Activated T-helper 2 cell treated with anti-CD3 and anti-CD28 coated beads, Interferon-gamma antibody, Interleukin-2, Interleukin-4, amounts not matched to agents 10 μg/mL and 5 μg/mL and 100 μg/mL, durations not matched to agents 14 hours and 24 hours and 36 hours (primary cell): Measurements from ENCODE around the gene CEACAM6. TPM values are rescaled to one million over a fixed set of nuclear protein-coding genes. Genes with fewer than 3 reads are reported as not detected.

ENCODE experiments used
- DNase-seq: peaks from one replicate; pipeline ENCODE4 v3.0.0; 2021; ENCODE audit warnings: low spot score
- H3K27ac Mint-ChIP-seq: one replicate; pipeline ENCODE4 v1.8.0; 2021; ENCODE audit warnings: mixed read lengths
- H3K27me3 Mint-ChIP-seq: one replicate; pipeline ENCODE4 v1.8.0; 2021; ENCODE audit warnings: low read depth, mixed read lengths
- H3K36me3 Mint-ChIP-seq: one replicate; pipeline ENCODE4 v1.8.0; 2021; ENCODE audit warnings: low read depth, mixed read lengths
- H3K4me1 Mint-ChIP-seq: one replicate; pipeline ENCODE4 v1.8.0; 2021; ENCODE audit warnings: low read depth, mixed read lengths
- H3K4me3 Mint-ChIP-seq: one replicate; pipeline ENCODE4 v1.8.0; 2021; ENCODE audit warnings: low read depth, mild to moderate bottlenecking, moderate library complexity, mixed read lengths
- H3K9me3 Mint-ChIP-seq: one replicate; pipeline ENCODE4 v1.8.0; 2021; ENCODE audit warnings: mixed read lengths
- intact Hi-C: fragments of 100-400 bp; cut with micrococcal nuclease; formaldehyde crosslinking; loops from one replicate; pipeline ENCODE4 v1.15.1; 2023
- total RNA-seq: library from RNA; stranded (reverse); gene quantifications from 2 replicates; pipeline ENCODE4 v1.2.3, GENCODE V29; 2022

CEACAM6 gene
- total RNA-seq, 1 donor from 2014 or later, result not detected

DNA sequence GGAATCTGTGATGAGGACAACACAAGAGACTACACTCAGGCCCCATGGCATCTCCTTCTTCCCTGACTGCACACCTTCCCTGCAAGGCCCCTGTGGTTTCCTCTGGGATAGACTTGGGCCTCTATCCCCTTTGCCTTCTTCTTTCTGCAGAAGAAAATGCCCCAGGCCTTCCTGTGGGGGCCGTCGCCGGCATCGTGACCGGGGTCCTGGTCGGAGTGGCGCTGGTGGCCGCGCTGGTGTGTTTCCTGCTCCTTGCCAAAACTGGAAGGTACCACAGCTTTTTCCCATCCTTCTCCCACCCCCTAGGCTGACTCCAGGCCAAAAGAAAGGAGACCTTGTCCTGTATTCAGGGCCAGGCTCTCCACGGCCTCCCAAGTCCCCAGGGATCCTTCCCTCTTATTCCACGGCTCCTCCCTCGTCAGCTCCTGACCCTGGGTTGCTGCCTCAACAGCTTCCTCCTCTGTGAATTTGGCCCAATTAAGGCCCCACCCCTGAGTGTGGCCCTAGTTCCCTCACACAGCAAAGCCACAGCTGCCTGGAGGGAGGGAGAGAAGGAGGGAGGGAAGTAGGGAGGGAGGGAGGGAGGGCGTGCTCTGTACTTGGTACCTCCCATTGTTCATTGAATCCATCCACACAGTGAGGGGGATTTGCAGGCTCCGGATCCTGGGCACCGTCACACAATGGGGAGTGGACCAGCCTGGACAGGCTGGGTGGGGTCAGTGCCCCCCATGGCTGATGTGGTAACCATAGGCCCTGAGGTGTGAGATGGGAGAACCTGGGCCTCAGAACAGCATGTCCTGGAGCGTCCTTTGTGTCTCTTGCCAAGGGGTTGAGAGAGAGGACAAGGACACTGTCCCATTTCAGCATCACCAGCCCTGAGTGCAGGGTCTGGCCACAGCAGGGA, 53.6 kb downstream of the CEACAM6 start:
- H3K27ac Mint-ChIP-seq, result no peak overlapping the region

DNA sequence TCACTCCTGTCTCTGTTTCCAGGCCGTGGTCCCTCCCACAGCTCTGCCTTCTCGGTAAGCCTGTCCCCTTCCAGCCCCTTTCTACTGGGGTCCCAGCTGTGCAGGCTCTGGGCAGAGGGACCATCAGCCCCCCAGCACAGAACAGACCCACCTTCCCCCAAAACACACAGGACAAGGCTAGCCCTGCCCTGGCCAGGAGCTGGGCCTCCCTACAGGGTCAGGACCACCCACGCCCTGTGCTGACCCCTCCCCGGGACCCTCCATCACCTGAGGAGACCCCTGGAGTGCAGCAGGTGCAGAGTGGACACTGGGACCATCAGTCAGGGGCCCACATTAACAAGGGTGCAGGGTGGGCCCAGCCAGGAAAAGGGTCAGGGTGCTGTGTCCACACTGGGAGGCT, 55.0 kb downstream of the CEACAM6 start:
- no peak overlapping the region for H3K4me3 Mint-ChIP-seq
- no peaks in the 10 kb centered on the region for H3K27me3 Mint-ChIP-seq
- no peak for DNase-seq
- H3K27ac Mint-ChIP-seq, result no peak overlapping the region
- no peaks in the 10 kb centered on the region for H3K36me3 Mint-ChIP-seq
- no peaks in the 10 kb centered on the region for H3K9me3 Mint-ChIP-seq
- no peaks in the 10 kb centered on the region for H3K4me1 Mint-ChIP-seq
- intact Hi-C loops, result no loop called here

More for the DNA sequence above, 53.6 kb downstream of the CEACAM6 start:
- no peaks in the 10 kb centered on the region for H3K36me3 Mint-ChIP-seq
- DNase-seq, result no peak
- no peak overlapping the region for H3K4me3 Mint-ChIP-seq
- H3K27me3 Mint-ChIP-seq, result no peaks in the 10 kb centered on the region
- H3K4me1 Mint-ChIP-seq, result peaks cover 4% of the 10 kb centered on the region
- intact Hi-C loops, result no loop called here
- H3K9me3 Mint-ChIP-seq, result no peaks in the 10 kb centered on the region

DNA sequence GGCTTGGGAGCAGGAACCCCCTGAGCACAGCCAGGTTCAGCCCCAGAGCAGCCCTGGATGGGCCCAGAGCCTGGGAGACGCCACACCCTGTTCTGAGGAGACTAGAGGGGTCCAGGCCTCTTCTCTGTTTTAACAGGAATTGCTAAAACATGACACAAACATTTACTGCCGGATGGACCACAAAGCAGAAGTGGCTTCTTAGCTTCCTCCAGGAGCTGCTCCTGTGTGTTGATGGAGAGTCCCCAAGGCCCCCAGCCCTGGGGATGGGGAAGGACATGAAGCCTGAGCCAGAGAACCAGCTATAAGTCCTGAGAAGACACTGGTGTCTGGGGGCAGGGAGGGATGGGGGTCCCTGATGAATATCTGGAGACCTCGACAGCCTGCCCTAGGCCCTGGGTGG, 55.7 kb downstream of the CEACAM6 start:
- Mint-ChIP-seq H3K27ac (no peak overlapping the region), H3K27me3 (no peaks in the 10 kb centered on the region), H3K4me3 (no peak overlapping the region), H3K9me3 (no peaks in the 10 kb centered on the region), H3K36me3 (no peaks in the 10 kb centered on the region), H3K4me1 (no peaks in the 10 kb centered on the region)
- no peak for DNase-seq
- intact Hi-C loops, result no loop called here

DNA sequence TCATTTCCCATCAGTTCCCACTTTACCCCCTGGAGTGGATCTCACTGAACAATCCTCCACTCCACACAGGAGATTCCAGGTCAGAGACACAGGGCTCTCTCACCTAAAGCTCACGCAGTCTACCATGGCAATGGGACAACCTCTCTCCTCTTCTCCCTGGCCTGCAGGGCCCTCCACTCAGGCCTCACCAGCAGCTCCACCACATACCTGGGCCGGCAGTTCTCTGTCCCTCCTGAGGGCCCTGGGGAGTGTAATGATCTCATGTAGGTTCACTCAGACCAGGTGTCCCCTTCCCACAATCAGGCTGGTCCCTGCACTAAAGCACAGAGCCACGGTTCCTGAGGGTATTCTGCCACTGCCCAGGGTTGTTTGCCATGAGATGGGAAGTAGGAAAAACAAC, 56.7 kb downstream of the CEACAM6 start:
- no peak for DNase-seq
- Mint-ChIP-seq H3K9me3 (no peaks in the 10 kb centered on the region), H3K27me3 (no peaks in the 10 kb centered on the region), H3K4me3 (no peak overlapping the region), H3K4me1 (no peaks in the 10 kb centered on the region), H3K36me3 (no peaks in the 10 kb centered on the region), H3K27ac (no peak overlapping the region)
- intact Hi-C loops, result no loop called here

DNA sequence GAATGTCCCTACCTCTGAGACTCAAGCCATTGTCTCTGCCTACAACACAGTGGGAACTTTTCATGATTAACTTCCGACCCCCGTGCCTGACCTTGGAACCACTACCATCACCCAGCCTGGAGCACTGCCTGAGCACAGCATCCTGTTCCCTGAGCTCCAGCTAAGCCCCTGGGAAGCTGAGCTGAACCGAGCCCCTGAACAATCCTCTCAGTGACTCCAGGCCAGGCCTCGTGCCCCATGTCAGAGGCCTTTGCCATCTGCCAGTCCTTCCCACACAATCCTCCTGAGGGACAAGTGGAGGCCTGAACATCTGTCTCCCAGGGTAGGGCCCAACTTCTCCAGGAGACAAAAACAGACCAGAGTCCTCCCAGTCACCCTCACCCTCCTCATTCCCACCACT, 58.6 kb downstream of the CEACAM6 start:
- H3K36me3 Mint-ChIP-seq, result no peaks in the 10 kb centered on the region
- intact Hi-C loops, result no loop called here
- H3K27me3 Mint-ChIP-seq, result peaks cover 5% of the 10 kb centered on the region
- no peak overlapping the region for H3K27ac Mint-ChIP-seq
- DNase-seq, result no peak
- no peaks in the 10 kb centered on the region for H3K4me1 Mint-ChIP-seq
- H3K4me3 Mint-ChIP-seq, result no peak overlapping the region
- no peaks in the 10 kb centered on the region for H3K9me3 Mint-ChIP-seq

DNA sequence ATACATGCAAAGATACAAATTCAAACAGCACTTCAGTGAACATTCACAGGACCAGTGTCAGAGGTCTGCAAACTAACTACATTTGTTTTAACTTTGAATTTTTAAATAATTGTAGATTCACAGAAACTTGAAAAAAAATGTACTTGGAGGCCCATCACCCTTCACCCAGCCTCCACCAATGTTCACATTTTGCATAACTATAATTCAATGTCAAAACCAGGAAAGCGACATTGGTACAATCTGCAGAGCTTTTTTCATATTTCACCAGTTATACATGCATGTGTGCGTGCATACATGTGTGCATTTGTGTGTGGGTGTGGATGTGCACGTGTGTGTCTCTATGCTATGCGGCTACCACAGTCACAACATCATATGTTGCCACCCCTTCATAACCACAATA, 60.0 kb downstream of the CEACAM6 start:
- DNase-seq, result no peak
- intact Hi-C loops, result no loop called here
- H3K27ac Mint-ChIP-seq, result no peak overlapping the region
- H3K4me1 Mint-ChIP-seq, result no peaks in the 10 kb centered on the region
- no peak overlapping the region for H3K4me3 Mint-ChIP-seq
- H3K36me3 Mint-ChIP-seq, result no peaks in the 10 kb centered on the region
- H3K9me3 Mint-ChIP-seq, result no peaks in the 10 kb centered on the region
- H3K27me3 Mint-ChIP-seq, result peaks cover 5% of the 10 kb centered on the region

DNA sequence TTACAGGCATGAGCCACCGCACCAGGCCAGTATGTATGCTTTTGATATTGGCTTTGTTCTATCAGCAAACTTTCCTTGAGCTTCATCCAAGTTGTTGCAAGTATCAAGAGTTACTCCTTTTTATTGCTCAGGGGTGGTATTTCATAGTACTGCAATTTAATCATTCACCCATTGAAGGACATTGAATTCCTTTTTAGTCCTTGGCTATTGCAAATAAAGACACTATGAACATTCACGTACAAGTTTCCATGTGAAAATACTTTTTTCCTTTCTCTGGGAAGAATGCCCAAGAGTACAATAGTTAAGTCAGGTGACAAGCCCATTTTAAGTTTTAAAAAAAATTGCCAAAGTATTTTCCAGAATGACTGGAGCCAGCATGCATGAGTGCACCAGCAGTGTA, 61.4 kb downstream of the CEACAM6 start:
- Mint-ChIP-seq H3K27me3 (peaks cover 10% of the 10 kb centered on the region), H3K4me1 (no peaks in the 10 kb centered on the region), H3K27ac (no peak overlapping the region), H3K36me3 (no peaks in the 10 kb centered on the region), H3K9me3 (no peaks in the 10 kb centered on the region), H3K4me3 (no peak overlapping the region)
- intact Hi-C loops, result no loop called here
- no peak for DNase-seq

DNA sequence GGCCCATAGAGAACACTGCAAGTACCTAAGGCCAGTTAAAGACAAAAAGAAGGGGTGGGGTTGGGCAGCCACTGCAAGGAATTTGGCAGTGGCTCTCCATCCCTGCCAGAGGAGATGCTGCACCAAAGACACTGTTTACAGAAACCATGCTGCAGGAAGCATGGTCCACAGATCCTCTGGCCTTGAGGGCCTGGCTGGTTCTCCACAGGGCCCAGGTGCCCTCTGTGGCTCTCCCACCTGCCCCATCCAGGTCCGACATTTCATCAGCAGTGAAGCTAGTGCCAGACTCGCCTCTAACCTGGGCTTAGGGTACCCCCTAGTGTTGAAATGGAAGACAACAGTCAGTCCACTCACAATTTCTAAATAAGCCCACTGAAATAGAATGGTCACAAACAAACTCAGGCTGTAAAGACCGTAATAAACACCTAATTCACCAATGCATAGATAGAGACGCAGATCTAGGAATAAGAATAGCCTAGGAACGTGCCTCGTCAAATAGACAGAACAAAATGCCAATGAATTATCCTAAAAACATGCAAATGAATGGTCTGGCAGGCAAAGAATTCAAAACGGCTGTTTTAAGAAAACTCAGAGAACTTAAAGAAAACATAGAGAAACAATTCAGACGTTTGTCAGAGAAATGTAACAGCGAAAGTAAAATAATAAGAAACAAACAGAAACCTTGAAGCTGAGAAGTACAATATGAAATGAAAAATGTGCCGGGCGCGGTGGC, 65.8 kb downstream of the CEACAM6 start:
- H3K9me3 Mint-ChIP-seq, result no peaks in the 10 kb centered on the region
- intact Hi-C loops, result loop anchor here (1.0 kb wide), 1 partner anchor 28 kb away; no protein-coding TSS in a partner anchor

More for the DNA sequence above, 65.8 kb downstream of the CEACAM6 start:
- Mint-ChIP-seq H3K4me3 (no peak overlapping the region), H3K4me1 (no peaks in the 10 kb centered on the region), H3K27ac (no peak overlapping the region), H3K36me3 (no peaks in the 10 kb centered on the region), H3K27me3 (peaks cover 20% of the 10 kb centered on the region)
- DNase-seq, result peak; percentile 30

Other genes starting within 250 kb of the CEACAM6 start
- 16.6 and 19.4 TPM in 2 replicates for gene CEACAM21, start 179.4 kb upstream of the CEACAM6 start, total RNA-seq
- gene CEACAM4, start 128.5 kb upstream of the CEACAM6 start, total RNA-seq, result not detected in 2 replicates
- gene CEACAM7, start 67.3 kb upstream of the CEACAM6 start, total RNA-seq, result not detected in 2 replicates
- gene CEACAM5, start 46.9 kb upstream of the CEACAM6 start, total RNA-seq, result not detected in 2 replicates
- gene CEACAM3, start 41.1 kb downstream of the CEACAM6 start, total RNA-seq, result not detected in 2 replicates
- gene LYPD4, start 89.2 kb downstream of the CEACAM6 start, total RNA-seq, result not detected in 2 replicates
- not detected in 2 replicates for gene DMRTC2, start 89.5 kb downstream of the CEACAM6 start, total RNA-seq
- 2,928 and 2,943 TPM in 2 replicates for gene RPS19, start 104.7 kb downstream of the CEACAM6 start, total RNA-seq
- 0.67 and 0.84 TPM in 2 replicates for gene CD79A, start 121.7 kb downstream of the CEACAM6 start, total RNA-seq
- 340 and 353 TPM in 2 replicates for gene ARHGEF1, start 127.7 kb downstream of the CEACAM6 start, total RNA-seq
- 2.1 and 2.3 TPM in 2 replicates for gene ERFL, start 172.9 kb downstream of the CEACAM6 start, total RNA-seq
- 54.0 and 57.6 TPM in 2 replicates for gene RABAC1, start 203.8 kb downstream of the CEACAM6 start, total RNA-seq
- gene ATP1A3, start 238.7 kb downstream of the CEACAM6 start, total RNA-seq, result 0.97 and 1.7 TPM in 2 replicates